KMS-11 (cell line): ENCODE measurements around the gene STXBP3.

Experiments used
- H2AFZ ChIP-seq: fragments of 200-600 bp; sonication (generic); 2 replicates; pipeline ENCODE4 v1.6.1; 2016; ENCODE audit warnings: antibody characterized with exemption, mixed run types, low read depth
- H3K27ac ChIP-seq: fragments of 200-600 bp; sonication (generic); 2 replicates; pipeline ENCODE4 v1.6.1; 2016; ENCODE audit warnings: mild to moderate bottlenecking, mixed run types
- H3K27me3 ChIP-seq: fragments of 200-600 bp; sonication (generic); 2 replicates; pipeline ENCODE4 v1.6.1; 2017; ENCODE audit warnings: mild to moderate bottlenecking, low read depth, mixed run types, moderate library complexity; ENCODE audit not compliant: insufficient read depth
- H3K36me3 ChIP-seq: fragments of 200-600 bp; sonication (generic); 2 replicates; pipeline ENCODE4 v1.6.1; 2017; ENCODE audit warnings: mild to moderate bottlenecking, mixed run types; ENCODE audit not compliant: insufficient read depth
- H3K4me1 ChIP-seq: fragments of 200-600 bp; sonication (generic); 2 replicates; pipeline ENCODE4 v1.6.1; 2016; ENCODE audit warnings: mild to moderate bottlenecking, low read depth, mixed run types; ENCODE audit not compliant: poor library complexity, severe bottlenecking
- H3K4me2 ChIP-seq: fragments of 200-600 bp; sonication (generic); 2 replicates; pipeline ENCODE4 v1.7.0; 2016; ENCODE audit warnings: mild to moderate bottlenecking, mixed run types
- H3K4me3 ChIP-seq: fragments of 200-600 bp; sonication (generic); IDR thresholded peaks from 2 replicates; pipeline ENCODE4 v1.6.1; 2017; ENCODE audit warnings: low read depth, low read length, mixed read lengths; ENCODE audit not compliant: insufficient read depth
- H3K79me2 ChIP-seq: fragments of 200-600 bp; sonication (generic); 2 replicates; pipeline ENCODE4 v1.6.1; 2016; ENCODE audit warnings: low read depth, mixed run types; ENCODE audit not compliant: insufficient read depth
- H3K9ac ChIP-seq: fragments of 200-600 bp; sonication (generic); 2 replicates; pipeline ENCODE4 v1.6.1; 2016; ENCODE audit warnings: mild to moderate bottlenecking, mixed run types
- H4K20me1 ChIP-seq: fragments of 200-600 bp; sonication (generic); 2 replicates; pipeline ENCODE4 v1.6.1; 2016; ENCODE audit warnings: mild to moderate bottlenecking, mixed run types; ENCODE audit not compliant: insufficient read depth
- CTCF ChIP-seq: fragments of 200-600 bp; sonication (generic); conservative IDR thresholded peaks from 2 replicates; pipeline ENCODE4 v1.6.1; 2017; ENCODE audit warnings: low read depth, mild to moderate bottlenecking, antibody characterized with exemption, low read length, moderate library complexity, mixed read lengths

STXBP3 gene

GRCh38 chr1:108742253-108742652 lies 4.2 kb upstream of the STXBP3 start:
- no peaks in the 10 kb centered on the region for H3K27me3 ChIP-seq
- no peaks in the 10 kb centered on the region for H3K36me3 ChIP-seq
- no peaks in the 10 kb centered on the region for H3K79me2 ChIP-seq
- peaks cover 19% of the 10 kb centered on the region for H3K4me1 ChIP-seq
- H2AFZ ChIP-seq, result no peak overlapping the region
- no peaks in the 10 kb centered on the region for H4K20me1 ChIP-seq
- H3K4me2 ChIP-seq, result no peak overlapping the region
- H3K4me3 ChIP-seq, result no peak overlapping the region
- no peak overlapping the region for H3K9ac ChIP-seq
- no peak overlapping the region for H3K27ac ChIP-seq
- no peak for TF ChIP-seq CTCF

- Histone ChIP-seq H3K4me2 (no peak overlapping the region), H3K9ac (no peak overlapping the region), H2AFZ (peak overlapping the region; percentile 71), H3K27me3 (no peaks in the 10 kb centered on the region), H3K36me3 (no peaks in the 10 kb centered on the region), H3K4me1 (peaks cover 21% of the 10 kb centered on the region), H3K27ac (no peak overlapping the region), H3K4me3 (no peak overlapping the region), H3K79me2 (no peaks in the 10 kb centered on the region; the same call in 1 of the 2 replicates), H4K20me1 (no peaks in the 10 kb centered on the region)
- no peak for TF ChIP-seq CTCF
Observed at GRCh38 chr1:108745980-108746381, 493 bp upstream of the STXBP3 start.

- peak overlapping the region; percentile 69 for H3K9ac ChIP-seq
- TF ChIP-seq CTCF, result no peak
- H3K4me3 ChIP-seq, result no peak overlapping the region
- H3K4me1 ChIP-seq, result peaks cover 11% of the 10 kb centered on the region
- no peaks in the 10 kb centered on the region for H3K36me3 ChIP-seq
- H4K20me1 ChIP-seq, result no peaks in the 10 kb centered on the region
- H3K27me3 ChIP-seq, result no peaks in the 10 kb centered on the region
- peak overlapping the region; percentile 71 for H3K27ac ChIP-seq
- no peaks in the 10 kb centered on the region; the same call in 1 of the 2 replicates for H3K79me2 ChIP-seq
- H2AFZ ChIP-seq, result peak overlapping the region; percentile 69
- H3K4me2 ChIP-seq, result peak overlapping the region; percentile 56
Observed at GRCh38 chr1:108747171-108747850, 837 bp downstream of the STXBP3 start.

GRCh38 chr1:108747898-108748297 lies 1.4 kb downstream of the STXBP3 start:
- Histone ChIP-seq H3K79me2 (no peaks in the 10 kb centered on the region; the same call in 1 of the 2 replicates), H4K20me1 (no peaks in the 10 kb centered on the region), H3K27me3 (no peaks in the 10 kb centered on the region), H3K4me2 (peak overlapping the region; percentile 56; the same call in 1 of the 2 replicates), H3K36me3 (no peaks in the 10 kb centered on the region), H3K27ac (no peak overlapping the region), H3K4me3 (no peak overlapping the region), H3K9ac (no peak overlapping the region), H3K4me1 (peaks cover 11% of the 10 kb centered on the region), H2AFZ (no peak overlapping the region)
- TF ChIP-seq CTCF, result no peak
